CD14-positive monocyte (primary cell): ENCODE data around the gene NEURL4. TPM values are rescaled to one million over a fixed set of nuclear protein-coding genes. Genes with fewer than 3 reads are reported as not detected.

ENCODE experiments used
- DNase-seq, 3 donors: peaks; one replicate each; pipeline ENCODE4 v3.0.0-alpha.2; 2011 to 2022
- H2AFZ ChIP-seq: 2 replicates; pipeline ENCODE4 v1.6.0; 2012; ENCODE audit warnings: mild to moderate bottlenecking, low read depth, low read length, inconsistent platforms; ENCODE audit not compliant: insufficient read depth, poor library complexity, severe bottlenecking
- H3K27ac ChIP-seq, 2 donors: 1 replicate in 1 of 2; 2 replicates in 1 of 2; pipeline ENCODE4 v1.5.1; 2012 to 2013; ENCODE audit warnings: low read length in 2 of 2, control low read depth in 1 of 2, inconsistent platforms in 1 of 2, low read depth in 1 of 2, mild to moderate bottlenecking in 1 of 2
- H3K27me3 ChIP-seq, 2 donors: one replicate each; pipeline versions ENCODE4 v1.6.0 to v1.6.1; 2011 to 2013; ENCODE audit warnings: low read length in 2 of 2; ENCODE audit not compliant: control insufficient read depth in 2 of 2, insufficient read depth in 2 of 2
- H3K36me3 ChIP-seq, 2 donors: replicated peaks in 1 of 2; 1 replicate in 1 of 2; 2 replicates in 1 of 2; pipeline versions ENCODE4 v1.5.1 to v1.6.1; 2012 to 2013; ENCODE audit warnings: low read length in 2 of 2, control low read depth in 1 of 2, inconsistent platforms in 1 of 2, mild to moderate bottlenecking in 1 of 2; ENCODE audit not compliant: insufficient read depth in 2 of 2, control insufficient read depth in 1 of 2
- H3K4me1 ChIP-seq, 2 donors: 1 replicate in 1 of 2; 2 replicates in 1 of 2; pipeline versions ENCODE4 v1.5.1 to v1.6.1; 2012 to 2013; ENCODE audit warnings: low read length in 2 of 2, control low read depth in 1 of 2, inconsistent platforms in 1 of 2, mild to moderate bottlenecking in 1 of 2, moderate library complexity in 1 of 2; ENCODE audit not compliant: insufficient read depth in 2 of 2, control insufficient read depth in 1 of 2
- H3K4me2 ChIP-seq: replicated peaks from 2 replicates; pipeline ENCODE3; 2012; ENCODE audit warnings: low read length, moderate library complexity, mild to moderate bottlenecking; ENCODE audit not compliant: poor library complexity, severe bottlenecking; ENCODE audit errors: extremely low read depth
- H3K4me3 ChIP-seq, 3 experiments: fragments of 200-600 bp in 1 of 3; sonication (generic) in 1 of 3; replicated peaks in 1 of 3; 1 replicate in 2 of 3; 2 replicates in 1 of 3; pipeline ENCODE4 v1.5.1; 2011 to 2013; ENCODE audit warnings: low read length in 3 of 3, mild to moderate bottlenecking in 3 of 3, control low read depth in 2 of 3, low read depth in 2 of 3, inconsistent platforms in 1 of 3, moderate library complexity in 1 of 3
- H3K79me2 ChIP-seq: 2 replicates; pipeline ENCODE4 v1.6.0; 2012; ENCODE audit warnings: mild to moderate bottlenecking, control low read depth, inconsistent platforms, low read length, moderate library complexity; ENCODE audit not compliant: insufficient read depth
- H3K9ac ChIP-seq: 2 replicates; pipeline ENCODE4 v1.6.0; 2017; ENCODE audit warnings: low read length, mild to moderate bottlenecking; ENCODE audit not compliant: insufficient read depth, poor library complexity, severe bottlenecking
- H3K9me3 ChIP-seq, 2 donors: replicated peaks in 1 of 2; 1 replicate in 1 of 2; 2 replicates in 1 of 2; pipeline versions ENCODE4 v1.5.1 to v1.6.1; 2012 to 2013; ENCODE audit warnings: low read length in 2 of 2, control low read depth in 1 of 2; ENCODE audit not compliant: control insufficient read depth in 1 of 2, insufficient read depth in 1 of 2
- H4K20me1 ChIP-seq: 2 replicates; pipeline ENCODE4 v1.6.0; 2012; ENCODE audit warnings: mild to moderate bottlenecking, low read length, control low read depth, moderate library complexity; ENCODE audit not compliant: insufficient read depth
- H3K27ac Mint-ChIP-seq, 7 donors: one replicate each; pipeline ENCODE4 v1.8.0; 2020; ENCODE audit warnings: mild to moderate bottlenecking in 7 of 7, mixed read lengths in 7 of 7, moderate library complexity in 6 of 7, inconsistent platforms in 2 of 7
- H3K27me3 Mint-ChIP-seq, 3 donors: one replicate each; pipeline ENCODE4 v1.8.0; 2021 to 2022; ENCODE audit warnings: low read depth in 3 of 3, mild to moderate bottlenecking in 3 of 3, mixed read lengths in 3 of 3, moderate library complexity in 3 of 3, inconsistent platforms in 1 of 3
- H3K36me3 Mint-ChIP-seq, 2 donors: one replicate each; pipeline ENCODE4 v1.8.0; 2020; ENCODE audit warnings: mixed read lengths in 2 of 2, inconsistent platforms in 1 of 2, mild to moderate bottlenecking in 1 of 2
- H3K4me1 Mint-ChIP-seq: one replicate; pipeline ENCODE4 v1.8.0; 2020; ENCODE audit warnings: mild to moderate bottlenecking, mixed read lengths
- H3K4me3 Mint-ChIP-seq, 2 donors: one replicate each; pipeline ENCODE4 v1.8.0; 2020; ENCODE audit warnings: mild to moderate bottlenecking in 2 of 2, mixed read lengths in 2 of 2, moderate library complexity in 1 of 2
- H3K9me3 Mint-ChIP-seq, 7 donors: one replicate each; pipeline ENCODE4 v1.8.0; 2020 to 2022; ENCODE audit warnings: mixed read lengths in 7 of 7, mild to moderate bottlenecking in 6 of 7, moderate library complexity in 6 of 7, inconsistent platforms in 2 of 7
- CTCF ChIP-seq: fragments of 200-600 bp; IDR thresholded peaks from one replicate; pipeline ENCODE4 v1.8.0; 2022; ENCODE audit warnings: antibody characterized with exemption, mild to moderate bottlenecking
- WGBS: methylation state at CpG from one replicate; pipeline ENCODE4 v1.1.5; 2013; ENCODE audit warnings: missing lambda C conversion rate; ENCODE audit not compliant: insufficient coverage; 5-methylcytosine and 5-hydroxymethylcytosine counted together
- intact Hi-C, 2 donors: fragments of 100-400 bp; cut with micrococcal nuclease; formaldehyde crosslinking; loops; one replicate each; pipeline versions ENCODE4 v1.15.0 to v1.15.1; 2023
- polyA plus RNA-seq, 3 donors: library from polyadenylated mRNA; depleted of rRNA in 1 of 3; unstranded in 2 of 3; stranded (reverse) in 1 of 3; fragments of 300-500 nt in 2 of 3; fragments of >200 nt in 1 of 3; fragmentation: Illumina TruSeq in 2 of 3; gene quantifications; 1 replicate in 2 of 3; 2 replicates in 1 of 3; pipeline ENCODE4 v1.2.3, GENCODE V29; 2012 to 2021

The NEURL4 gene
- polyA plus RNA-seq, 3 donors: 0.35 to 42.6 (median 0.44) TPM

- H3K9me3 ChIP-seq: no peaks in the 10 kb centered on the region
- Mint-ChIP-seq H3K4me1 (peaks cover 35% of the 10 kb centered on the region), H3K36me3 (peaks cover 44 to 48% of the 10 kb centered on the region in 2 donors), H3K9me3 (no peaks in the 10 kb centered on the region), H3K27ac (peak overlapping the region; percentile 94 to 98 (median 98)), H3K4me3 (peak overlapping the region; percentile 85 to 93), H3K27me3 (peaks cover 0 to 2% (median 0%) of the 10 kb centered on the region in 3 donors)
- intact Hi-C loops: loop anchor here (2.0 to 10.0 kb wide), 5 partner anchors 20 to 376 kb away; partner anchors contain the start of genes PHF23 (in 2 of the 2), CTDNEP1 (in 1 of the 2), ELP5 (in 1 of the 2) and MPDU1 (in 1 of the 2)
- no peaks in the 10 kb centered on the region for H3K27me3 ChIP-seq
- peaks cover 58% of the 10 kb centered on the region for H4K20me1 ChIP-seq
- H3K4me1 ChIP-seq: peaks cover 30% of the 10 kb centered on the region in 2 donors
- peak overlapping the region; percentile 95 to 96 for H3K27ac ChIP-seq
- 0% methylated on average over 5 of the region's 14 CpGs for WGBS
- H3K79me2 ChIP-seq: peaks cover 58% of the 10 kb centered on the region
- H3K36me3 ChIP-seq: peaks cover 44 to 45% of the 10 kb centered on the region in 2 donors
- no peak overlapping the region for H2AFZ ChIP-seq
- DNase-seq: peak; percentile 74 to 96 (median 85)
- peak overlapping the region; percentile 87 for H3K4me2 ChIP-seq
- peak overlapping the region; percentile 66 to 97 (median 72) for H3K4me3 ChIP-seq
- no peak for TF ChIP-seq CTCF
- H3K9ac ChIP-seq: peak overlapping the region; percentile 93
Observed at GRCh38 chr17:7308625-7309433, 20.3 kb downstream of the NEURL4 start.

GRCh38 chr17:7307686-7308624, 21.2 kb downstream of the NEURL4 start:
- peak overlapping the region; percentile 87 for H3K4me2 ChIP-seq
- H3K4me1 ChIP-seq: peaks cover 24 to 26% of the 10 kb centered on the region in 2 donors
- Mint-ChIP-seq H3K27ac (peak overlapping the region; percentile 96 to 100 (median 99)), H3K36me3 (peaks cover 35 to 39% of the 10 kb centered on the region in 2 donors), H3K9me3 (no peaks in the 10 kb centered on the region), H3K4me1 (peaks cover 28% of the 10 kb centered on the region), H3K4me3 (peak overlapping the region; percentile 85 to 93), H3K27me3 (peaks cover 0 to 4% (median 2%) of the 10 kb centered on the region in 3 donors)
- no peak overlapping the region for H2AFZ ChIP-seq
- peak overlapping the region; percentile 95 to 96 for H3K27ac ChIP-seq
- intact Hi-C loops: loop anchor here (2.0 to 10.0 kb wide), 6 partner anchors 21 to 377 kb away; partner anchors contain the start of genes ELP5 (in 2 of the 2), PHF23 (in 2 of the 2), CTDNEP1 (in 1 of the 2) and MPDU1 (in 1 of the 2)
- H3K36me3 ChIP-seq: peaks cover 36% of the 10 kb centered on the region in 2 donors
- no peaks in the 10 kb centered on the region for H3K9me3 ChIP-seq
- TF ChIP-seq CTCF: peak; percentile 17
- peaks cover 51% of the 10 kb centered on the region for H3K79me2 ChIP-seq
- H3K4me3 ChIP-seq: peak overlapping the region; percentile 66 to 97 (median 72)
- under 1% methylated on average over 90 of the region's 104 CpGs for WGBS
- H3K27me3 ChIP-seq: no peaks in the 10 kb centered on the region
- H4K20me1 ChIP-seq: peaks cover 49% of the 10 kb centered on the region
- H3K9ac ChIP-seq: peak overlapping the region; percentile 93
- peak; percentile 17 to 57 (median 47) for DNase-seq
